Measurements from ENCODE around the gene GPX2.

GRCh38 chr14:64970041-64970440 lies 27.5 kb upstream of the GPX2 start:
- TF ChIP-seq, protein P1, sequence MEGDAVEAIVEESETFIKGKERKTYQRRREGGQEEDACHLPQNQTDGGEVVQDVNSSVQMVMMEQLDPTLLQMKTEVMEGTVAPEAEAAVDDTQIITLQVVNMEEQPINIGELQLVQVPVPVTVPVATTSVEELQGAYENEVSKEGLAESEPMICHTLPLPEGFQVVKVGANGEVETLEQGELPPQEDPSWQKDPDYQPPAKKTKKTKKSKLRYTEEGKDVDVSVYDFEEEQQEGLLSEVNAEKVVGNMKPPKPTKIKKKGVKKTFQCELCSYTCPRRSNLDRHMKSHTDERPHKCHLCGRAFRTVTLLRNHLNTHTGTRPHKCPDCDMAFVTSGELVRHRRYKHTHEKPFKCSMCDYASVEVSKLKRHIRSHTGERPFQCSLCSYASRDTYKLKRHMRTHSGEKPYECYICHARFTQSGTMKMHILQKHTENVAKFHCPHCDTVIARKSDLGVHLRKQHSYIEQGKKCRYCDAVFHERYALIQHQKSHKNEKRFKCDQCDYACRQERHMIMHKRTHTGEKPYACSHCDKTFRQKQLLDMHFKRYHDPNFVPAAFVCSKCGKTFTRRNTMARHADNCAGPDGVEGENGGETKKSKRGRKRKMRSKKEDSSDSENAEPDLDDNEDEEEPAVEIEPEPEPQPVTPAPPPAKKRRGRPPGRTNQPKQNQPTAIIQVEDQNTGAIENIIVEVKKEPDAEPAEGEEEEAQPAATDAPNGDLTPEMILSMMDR (IDR thresholded peaks at IDR 0.05; ENCODE audit: insufficient read depth, low read depth, low read length): no peak
- TF ChIP-seq EZH2 (IDR thresholded peaks at IDR 0.05; ENCODE audit: insufficient read depth, low read length): no peak
